T-helper 2 cell treated with Interferon-gamma antibody and Interleukin-4, amounts not matched to agents 5 μg/mL and 100 μg/mL, for 36 hours (primary cell): ENCODE data around the gene DYNC2I2.
"Not testable (repeated sequence)": the region's sequence is repeated elsewhere in the genome, so short reads cannot be mapped to it uniquely, and the experiment has no call there.

Experiments
- DNase-seq: peaks from one replicate; pipeline ENCODE4 v3.0.0; 2021; ENCODE audit warnings: low spot score
- H3K27ac Mint-ChIP-seq: one replicate; pipeline ENCODE4 v1.8.0; 2021; ENCODE audit warnings: mild to moderate bottlenecking, mixed read lengths
- H3K27me3 Mint-ChIP-seq: one replicate; pipeline ENCODE4 v1.8.0; 2021; ENCODE audit warnings: low read depth, mixed read lengths
- H3K36me3 Mint-ChIP-seq: one replicate; pipeline ENCODE4 v1.8.0; 2021; ENCODE audit warnings: low read depth, mixed read lengths
- H3K4me1 Mint-ChIP-seq: one replicate; pipeline ENCODE4 v1.8.0; 2021; ENCODE audit warnings: low read depth, mixed read lengths
- H3K4me3 Mint-ChIP-seq: one replicate; pipeline ENCODE4 v1.8.0; 2022; ENCODE audit warnings: mild to moderate bottlenecking, moderate library complexity, mixed read lengths
- H3K9me3 Mint-ChIP-seq: one replicate; pipeline ENCODE4 v1.8.0; 2021; ENCODE audit warnings: mixed read lengths

The DYNC2I2 gene

GRCh38 chr9:128656416-128657343, at the start of gene DYNC2I2:
DYNC2I2 (minus strand) TSS chr9:128656847; CDS start chr9:128656726, 121 bp downstream.
- Mint-ChIP-seq H3K27me3 (no peaks in the 10 kb centered on the region), H3K4me1 (peaks cover 4% of the 10 kb centered on the region), H3K27ac (peak within 1 kb of the TSS; percentile 99), H3K4me3 (peak within 1 kb of the TSS; percentile 94), H3K36me3 (peaks cover 2% of the 10 kb centered on the region), H3K9me3 (no peaks in the 10 kb centered on the region)
- peak; percentile 95 for DNase-seq

DNA sequence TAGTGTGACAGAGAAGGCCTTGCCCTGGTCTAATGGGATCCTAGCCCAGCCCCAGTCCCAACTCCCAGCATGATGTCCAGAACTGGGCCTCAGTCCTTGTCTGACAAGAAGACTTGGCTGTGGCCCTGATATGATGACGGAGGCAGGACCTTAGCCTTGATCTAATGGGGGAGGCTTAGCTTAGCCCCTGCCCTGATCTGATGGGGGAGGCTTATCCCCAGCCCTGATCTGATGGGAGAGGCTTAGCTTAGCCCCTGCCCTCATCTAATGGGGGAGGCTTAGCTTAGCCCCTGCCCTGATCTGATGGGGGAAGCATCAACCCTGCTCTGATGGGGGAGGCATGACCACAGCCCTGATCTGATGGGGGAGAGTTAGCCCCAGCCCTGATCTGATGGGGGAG, 49.4 kb upstream of the DYNC2I2 start:
- H3K36me3 Mint-ChIP-seq: no peaks in the 10 kb centered on the region
- DNase-seq: no peak
- no peaks in the 10 kb centered on the region for H3K27me3 Mint-ChIP-seq
- H3K9me3 Mint-ChIP-seq: no peaks in the 10 kb centered on the region
- no peak overlapping the region for H3K4me3 Mint-ChIP-seq
- peaks cover 5% of the 10 kb centered on the region for H3K4me1 Mint-ChIP-seq
- H3K27ac Mint-ChIP-seq: no peak overlapping the region

- H3K36me3 Mint-ChIP-seq: no peaks in the 10 kb centered on the region
- H3K9me3 Mint-ChIP-seq: no peaks in the 10 kb centered on the region
- H3K27ac Mint-ChIP-seq: no peak overlapping the region
- no peak for DNase-seq
- no peaks in the 10 kb centered on the region for H3K27me3 Mint-ChIP-seq
- peaks cover 5% of the 10 kb centered on the region for H3K4me1 Mint-ChIP-seq
- H3K4me3 Mint-ChIP-seq: no peak overlapping the region
Measured at GRCh38 chr9:128705051-128705965, 48.7 kb upstream of the DYNC2I2 start.

- no peak overlapping the region for H3K27ac Mint-ChIP-seq
- H3K27me3 Mint-ChIP-seq: no peaks in the 10 kb centered on the region
- no peaks in the 10 kb centered on the region for H3K9me3 Mint-ChIP-seq
- no peak for DNase-seq
- no peaks in the 10 kb centered on the region for H3K36me3 Mint-ChIP-seq
- H3K4me3 Mint-ChIP-seq: peak overlapping the region; percentile 18
- H3K4me1 Mint-ChIP-seq: peaks cover 5% of the 10 kb centered on the region
Measured at GRCh38 chr9:128704356-128704670, 47.7 kb upstream of the DYNC2I2 start.

DNA sequence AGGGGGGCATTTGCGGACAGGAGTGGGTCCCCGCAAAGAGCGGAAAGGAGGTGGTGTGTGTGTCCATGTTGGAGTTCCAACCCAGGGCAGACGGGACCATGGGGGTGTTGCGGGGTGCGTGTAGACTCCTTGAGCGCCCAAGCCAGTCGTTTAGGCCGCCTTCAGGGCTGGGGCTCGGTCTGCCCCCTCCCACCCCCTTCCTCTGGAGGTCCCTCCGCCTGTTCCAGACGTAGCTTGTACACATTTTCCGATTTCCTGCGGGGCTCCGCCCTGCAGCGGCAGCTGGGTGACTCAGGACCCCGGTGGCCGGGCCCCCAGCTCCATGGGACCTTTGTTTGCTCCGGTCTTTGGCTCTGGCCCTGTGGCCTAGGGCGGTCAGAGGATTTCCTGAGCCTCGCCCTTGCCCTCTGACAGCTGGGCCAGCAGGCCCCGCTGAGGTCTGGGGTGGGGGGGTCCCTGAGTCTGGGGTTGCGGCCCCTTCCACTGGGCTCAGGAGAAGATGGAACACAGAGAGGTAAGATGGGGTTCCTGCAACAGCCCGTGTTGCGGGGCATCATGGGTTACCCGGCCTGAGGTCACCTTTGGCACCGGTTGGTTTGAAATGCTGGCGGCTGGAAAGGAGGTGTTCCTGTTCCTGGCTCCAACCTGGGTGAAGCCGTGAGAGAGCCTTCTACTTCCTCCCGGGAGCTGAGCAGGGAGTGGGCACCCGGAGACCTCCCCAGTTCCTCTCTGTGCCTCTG, 47.1 kb upstream of the DYNC2I2 start:
- H3K27me3 Mint-ChIP-seq: no peaks in the 10 kb centered on the region
- H3K27ac Mint-ChIP-seq: peak overlapping the region; percentile 80
- H3K4me1 Mint-ChIP-seq: peaks cover 5% of the 10 kb centered on the region
- H3K4me3 Mint-ChIP-seq: peak overlapping the region; percentile 82
- no peaks in the 10 kb centered on the region for H3K9me3 Mint-ChIP-seq
- no peaks in the 10 kb centered on the region for H3K36me3 Mint-ChIP-seq
- peak; percentile 19 for DNase-seq

- Mint-ChIP-seq H3K36me3 (no peaks in the 10 kb centered on the region), H3K4me1 (peaks cover 5% of the 10 kb centered on the region), H3K27ac (peak overlapping the region; percentile 80), H3K4me3 (peak overlapping the region; percentile 82), H3K27me3 (no peaks in the 10 kb centered on the region), H3K9me3 (no peaks in the 10 kb centered on the region)
- peak; percentile 23 for DNase-seq
Measured at GRCh38 chr9:128702949-128703615, 46.4 kb upstream of the DYNC2I2 start.

GRCh38 chr9:128702445-128702948, 45.9 kb upstream of the DYNC2I2 start, which contains the start of gene PKN3:
PKN3 (plus strand) TSS chr9:128702503; CDS start chr9:128702916, 413 bp downstream.
- Mint-ChIP-seq H3K27me3 (no peaks in the 10 kb centered on the region), H3K36me3 (peaks cover under 1% of the 10 kb centered on the region), H3K4me3 (peak within 1 kb of the TSS; percentile 88), H3K4me1 (peaks cover 5% of the 10 kb centered on the region), H3K9me3 (no peaks in the 10 kb centered on the region), H3K27ac (peak within 1 kb of the TSS; percentile 86)
- peak; percentile 87 for DNase-seq

DNA sequence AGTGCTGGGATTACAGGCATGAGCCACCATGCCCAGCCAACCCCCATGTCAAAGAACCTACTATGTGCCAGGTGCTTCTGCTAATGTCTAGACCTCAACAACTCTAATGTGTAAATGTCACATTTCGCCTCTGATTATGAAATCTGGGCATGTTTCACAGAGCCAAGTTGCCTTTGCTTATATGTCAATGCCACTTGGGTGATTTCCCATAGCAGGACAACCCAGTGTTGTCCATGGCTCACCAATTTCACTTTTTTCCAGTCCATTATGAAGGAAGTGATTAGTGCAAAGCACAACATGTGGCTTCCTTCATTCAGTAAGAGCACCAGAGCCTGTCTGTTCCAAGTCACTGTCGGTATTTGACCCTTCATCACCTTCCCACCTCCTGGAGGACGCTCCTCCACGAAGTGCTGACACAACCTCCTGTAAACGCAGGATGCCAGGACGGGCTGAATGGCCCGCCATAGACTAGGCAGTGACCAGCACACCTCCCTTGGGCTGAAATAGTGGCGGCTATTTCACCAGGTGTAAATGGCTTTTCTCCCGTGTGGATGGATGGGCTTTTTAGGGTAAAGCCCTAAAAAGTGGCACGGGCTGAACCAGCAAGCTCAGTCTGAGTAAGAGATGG, 44.7 kb upstream of the DYNC2I2 start:
- Mint-ChIP-seq H3K4me1 (peaks cover 5% of the 10 kb centered on the region), H3K27ac (peak overlapping the region; percentile 45), H3K36me3 (peaks cover 10% of the 10 kb centered on the region), H3K4me3 (peak overlapping the region; percentile 88), H3K9me3 (no peaks in the 10 kb centered on the region), H3K27me3 (no peaks in the 10 kb centered on the region)
- DNase-seq: no peak

GRCh38 chr9:128699096-128699795, 42.6 kb upstream of the DYNC2I2 start:
- not testable (repeated sequence) for H3K4me1 Mint-ChIP-seq, H3K27me3 Mint-ChIP-seq, H3K4me3 Mint-ChIP-seq

DNA sequence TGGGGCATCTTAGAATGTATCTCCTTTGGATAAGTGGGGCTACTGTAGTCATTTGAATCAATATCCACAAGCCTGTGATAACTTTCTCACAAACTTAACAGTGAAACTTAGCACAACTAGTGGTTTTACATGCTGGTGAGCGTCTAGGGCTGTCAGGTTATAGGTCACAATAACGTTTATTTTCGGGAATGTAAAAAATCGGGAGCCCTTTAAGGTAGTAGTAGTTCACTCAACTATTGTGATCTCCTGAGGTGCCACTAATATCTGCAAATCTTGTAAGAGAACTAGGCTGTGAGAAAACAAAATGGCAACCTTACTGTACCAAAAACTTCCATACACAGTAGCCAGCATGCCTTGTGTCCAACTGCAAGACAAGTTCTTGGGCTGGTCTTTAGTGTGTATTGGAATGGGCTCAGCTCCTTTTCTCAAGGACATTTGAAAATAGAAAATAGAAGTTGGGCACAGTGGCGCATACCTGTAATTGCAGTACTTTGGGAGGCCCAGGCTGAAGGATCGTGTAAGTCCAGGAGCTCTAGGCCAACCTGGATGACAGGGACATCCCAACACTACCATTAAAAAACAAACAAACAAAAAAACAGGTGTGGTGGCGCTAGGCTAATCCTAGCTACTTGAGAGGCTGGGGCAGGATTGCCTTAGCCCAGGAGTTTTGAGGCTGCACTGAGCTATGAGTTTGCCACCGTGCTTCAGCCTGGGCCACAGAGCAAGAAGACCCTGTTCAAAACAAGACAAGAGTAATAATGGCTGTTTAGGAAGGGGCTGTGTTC, 40.5 kb upstream of the DYNC2I2 start:
- peaks cover 39% of the 10 kb centered on the region for H3K36me3 Mint-ChIP-seq
- no peaks in the 10 kb centered on the region for H3K9me3 Mint-ChIP-seq
- peaks cover 9% of the 10 kb centered on the region for H3K4me1 Mint-ChIP-seq
- no peaks in the 10 kb centered on the region for H3K27me3 Mint-ChIP-seq
- H3K4me3 Mint-ChIP-seq: no peak overlapping the region
- no peak overlapping the region for H3K27ac Mint-ChIP-seq
- DNase-seq: no peak

More at GRCh38 chr9:128699096-128699795, 42.6 kb upstream of the DYNC2I2 start:
- peaks cover 21% of the 10 kb centered on the region for H3K36me3 Mint-ChIP-seq
- not testable (repeated sequence) for H3K27ac Mint-ChIP-seq, H3K9me3 Mint-ChIP-seq, DNase-seq

GRCh38 chr9:128694344-128694743, 37.7 kb upstream of the DYNC2I2 start:
- H3K4me3 Mint-ChIP-seq: no peak overlapping the region
- no peaks in the 10 kb centered on the region for H3K27me3 Mint-ChIP-seq
- H3K27ac Mint-ChIP-seq: no peak overlapping the region
- H3K9me3 Mint-ChIP-seq: no peaks in the 10 kb centered on the region
- peaks cover 18% of the 10 kb centered on the region for H3K4me1 Mint-ChIP-seq
- H3K36me3 Mint-ChIP-seq: peaks cover 53% of the 10 kb centered on the region
- no peak for DNase-seq
